ENCODE results near the gene CCN2.

DNA sequence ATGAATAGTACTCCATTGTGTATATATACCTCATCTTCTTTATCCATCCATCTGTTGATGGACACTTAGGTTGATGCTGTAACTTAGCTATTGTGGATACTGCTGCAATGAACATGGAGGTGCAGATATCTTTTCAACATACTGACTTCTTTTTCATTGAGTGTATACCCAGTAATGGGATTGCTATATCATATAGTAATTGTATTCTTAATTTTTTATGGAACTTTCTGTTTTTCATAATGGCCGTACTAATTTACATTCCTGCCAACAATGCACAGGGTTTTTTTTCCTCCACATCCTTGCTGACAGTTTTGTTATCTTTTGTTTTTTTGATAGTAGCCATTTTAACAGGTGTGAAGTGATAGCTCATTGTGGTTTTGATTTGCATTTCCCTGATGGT lies 5.2 kb downstream of the CCN2 start:
- TF ChIP-seq CTCF (IDR thresholded peaks at IDR 0.05) (no peak), POLR2A (IDR thresholded peaks at IDR 0.05) (no peak), EP300 (IDR thresholded peaks at IDR 0.05) (no peak), POLR2AphosphoS5 (IDR thresholded peaks at IDR 0.05) (no peak)
